Fibroblast of lung (primary cell): Measurements from ENCODE around the gene CAPNS2. TPM values are rescaled to one million over a fixed set of nuclear protein-coding genes. Genes with fewer than 3 reads are reported as not detected.

ENCODE experiments used
- polyA plus RNA-seq, 2 donors: library from polyadenylated mRNA; depleted of rRNA in 1 of 2; stranded (reverse) in 1 of 2; unstranded in 1 of 2; fragments of >200 nt; gene quantifications; 2 replicates each; pipeline ENCODE4 v1.2.1, GENCODE V29; 2011 to 2012; ENCODE audit warnings: missing spikeins in 1 of 2
- total RNA-seq: library from RNA; depleted of rRNA; stranded (reverse); fragments of >200 nt; gene quantifications from 2 replicates; pipeline ENCODE4 v1.2.1, GENCODE V29; 2014

The CAPNS2 gene
- total and polyA plus RNA-seq, 2 donors (not counting 1 experiment from before 2014, with no cell fraction given) = 0.66 TPM; not detected in 1

Other genes with a start within 250 kb of the CAPNS2 start
- gene IRX6, start 242.5 kb upstream of the CAPNS2 start, total RNA-seq = not detected in 2 replicates
- gene IRX6, start 242.5 kb upstream of the CAPNS2 start, polyA plus RNA-seq = not detected in 2 replicates
- 1,311 and 1,457 TPM in 2 replicates for gene MMP2, start 87.5 kb upstream of the CAPNS2 start, total RNA-seq
- 760 and 1,609 TPM in 2 replicates for gene MMP2, start 87.5 kb upstream of the CAPNS2 start, polyA plus RNA-seq
- gene LPCAT2, start 57.6 kb upstream of the CAPNS2 start, total RNA-seq = 13.1 and 17.8 TPM in 2 replicates
- 10.2 and 13.6 TPM in 2 replicates for gene LPCAT2, start 57.6 kb upstream of the CAPNS2 start, polyA plus RNA-seq
- gene SLC6A2, start 89.3 kb downstream of the CAPNS2 start, total RNA-seq = not detected in 2 replicates
- not detected in 2 replicates for gene SLC6A2, start 89.3 kb downstream of the CAPNS2 start, polyA plus RNA-seq